Body of pancreas (tissue), 4 donors: ENCODE results near the gene SPON2. TPM values are rescaled to one million over a fixed set of nuclear protein-coding genes. Genes with fewer than 3 reads are reported as not detected.
A peak's percentile ranks its signal among the peaks of the same experiment; 100 is the strongest.

Source experiments
- ATAC-seq: fragments of 150-250 bp; one replicate; pipeline ENCODE4 v1.9.1; 2016
- DNase-seq, 4 donors: peaks; one replicate each; pipeline ENCODE4 v3.0.0-alpha.2; 2019
- H3K27ac ChIP-seq, 4 donors: fragments of 200-600 bp; sonication (generic); 1 replicate in 3 of 4; 2 replicates in 1 of 4; pipeline versions ENCODE4 v1.5.1 to v1.6.1; 2016 to 2019; ENCODE audit warnings: mild to moderate bottlenecking in 1 of 4, mixed read lengths in 1 of 4, moderate library complexity in 1 of 4
- H3K27me3 ChIP-seq, 2 donors: fragments of 200-600 bp; sonication (generic); one replicate each; pipeline ENCODE4 v1.6.0; 2016; ENCODE audit warnings: mild to moderate bottlenecking in 1 of 2
- H3K36me3 ChIP-seq, 2 donors: fragments of 200-600 bp; sonication (generic); replicated peaks in 1 of 2; 2 replicates each; pipeline ENCODE4 v1.5.1; 2016; ENCODE audit warnings: low read depth in 2 of 2; ENCODE audit not compliant: insufficient read depth in 1 of 2
- H3K4me1 ChIP-seq: fragments of 200-600 bp; sonication (generic); one replicate; pipeline ENCODE4 v1.6.0; 2016
- H3K4me3 ChIP-seq, 2 donors: fragments of 200-600 bp; sonication (generic); 1 replicate in 1 of 2; 2 replicates in 1 of 2; pipeline ENCODE4 v1.5.1; 2016 to 2019
- H3K9me3 ChIP-seq, 3 donors: fragments of 200-600 bp; sonication (generic); 1 replicate in 2 of 3; 2 replicates in 1 of 3; pipeline ENCODE4 v1.5.1; 2016
- POLR2A ChIP-seq, 3 donors: fragments of 450-650 bp; IDR thresholded peaks; one replicate each; pipeline ENCODE4 v1.6.1; 2016; ENCODE audit warnings: antibody characterized with exemption in 3 of 3, mild to moderate bottlenecking in 2 of 3
- WGBS, 2 donors: methylation state at CpG; one replicate each; pipeline ENCODE4 v1.1.5; 2017; 5-methylcytosine and 5-hydroxymethylcytosine counted together
- intact Hi-C: fragments of 100-400 bp; cut with DNase I; formaldehyde crosslinking; loops from one replicate; pipeline ENCODE4 v1.15.1; 2023
- total RNA-seq, 2 donors: library from RNA; depleted of rRNA; stranded (reverse); fragments of >200 nt; gene quantifications; one replicate each; pipeline ENCODE4 v1.1.0, GENCODE V29; 2016
- TF ChIP-seq, protein P1 (sequence below), 7 experiments: fragments of 450-650 bp in 4 of 7; fragments of 200-600 bp in 3 of 7; sonication (generic) in 3 of 7; IDR thresholded peaks; one replicate each; pipeline ENCODE4 v1.5.1; 2016 to 2019; ENCODE audit warnings: antibody characterized with exemption in 7 of 7

SPON2 gene
- total RNA-seq, 2 donors from 2014 or later = 25.4 to 33.5 TPM

DNA sequence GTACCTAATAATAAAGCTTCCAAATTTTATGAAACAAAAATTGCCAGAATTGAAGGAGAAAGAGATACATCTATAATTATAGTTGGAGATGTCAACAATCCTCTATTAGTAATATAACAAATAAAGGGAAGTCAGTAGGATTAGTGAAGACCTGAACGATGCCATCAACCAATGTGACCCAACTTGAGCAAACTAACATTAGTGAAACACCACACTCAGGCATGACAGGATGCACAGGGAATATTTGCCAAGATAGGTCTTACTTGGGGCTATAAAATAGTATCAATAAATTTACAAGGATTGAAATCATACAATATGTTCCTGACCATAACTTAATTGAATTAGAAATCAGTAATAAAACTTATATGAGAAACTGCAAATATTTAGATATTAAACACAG, 12.0 kb downstream of the SPON2 start:
- Histone ChIP-seq H3K9me3 (no peaks in the 10 kb centered on the region), H3K4me1 (peaks cover 21% of the 10 kb centered on the region), H3K36me3 (peaks cover 0 to 1% of the 10 kb centered on the region in 2 donors), H3K27me3 (no peaks in the 10 kb centered on the region), H3K27ac (no peak overlapping the region), H3K4me3 (no peak overlapping the region)
- TF ChIP-seq POLR2A (IDR thresholded peaks at IDR 0.05) = no peak
- TF ChIP-seq, protein P1, sequence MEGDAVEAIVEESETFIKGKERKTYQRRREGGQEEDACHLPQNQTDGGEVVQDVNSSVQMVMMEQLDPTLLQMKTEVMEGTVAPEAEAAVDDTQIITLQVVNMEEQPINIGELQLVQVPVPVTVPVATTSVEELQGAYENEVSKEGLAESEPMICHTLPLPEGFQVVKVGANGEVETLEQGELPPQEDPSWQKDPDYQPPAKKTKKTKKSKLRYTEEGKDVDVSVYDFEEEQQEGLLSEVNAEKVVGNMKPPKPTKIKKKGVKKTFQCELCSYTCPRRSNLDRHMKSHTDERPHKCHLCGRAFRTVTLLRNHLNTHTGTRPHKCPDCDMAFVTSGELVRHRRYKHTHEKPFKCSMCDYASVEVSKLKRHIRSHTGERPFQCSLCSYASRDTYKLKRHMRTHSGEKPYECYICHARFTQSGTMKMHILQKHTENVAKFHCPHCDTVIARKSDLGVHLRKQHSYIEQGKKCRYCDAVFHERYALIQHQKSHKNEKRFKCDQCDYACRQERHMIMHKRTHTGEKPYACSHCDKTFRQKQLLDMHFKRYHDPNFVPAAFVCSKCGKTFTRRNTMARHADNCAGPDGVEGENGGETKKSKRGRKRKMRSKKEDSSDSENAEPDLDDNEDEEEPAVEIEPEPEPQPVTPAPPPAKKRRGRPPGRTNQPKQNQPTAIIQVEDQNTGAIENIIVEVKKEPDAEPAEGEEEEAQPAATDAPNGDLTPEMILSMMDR (IDR thresholded peaks at IDR 0.05) = no peak
- ATAC-seq (no peak), DNase-seq (no peak)
- WGBS, 2 donors = 77 to 81% methylated on average over 1 of the region's 1 CpG
- intact Hi-C loops = no loop called here

DNA sequence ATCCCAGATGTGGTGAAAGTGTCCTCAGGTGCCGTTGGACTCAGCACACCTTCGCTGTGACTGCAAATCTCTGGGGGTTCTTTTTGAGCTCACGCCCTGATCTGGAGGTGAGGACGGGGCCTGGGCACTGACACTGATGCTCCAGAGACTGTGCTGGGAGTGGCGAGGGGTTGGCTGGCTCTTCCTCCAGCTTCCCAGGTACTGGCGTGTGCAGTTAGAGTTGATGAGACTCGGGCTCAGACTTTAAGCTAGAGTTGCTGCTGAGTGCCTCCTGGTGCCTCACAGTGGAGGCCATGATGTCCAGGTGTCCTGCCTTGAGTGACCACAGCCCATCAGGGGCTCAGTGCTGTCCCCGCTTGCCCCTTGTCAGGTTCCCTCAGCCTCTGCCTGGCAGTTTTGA, 16.3 kb downstream of the SPON2 start:
- TF ChIP-seq POLR2A (IDR thresholded peaks at IDR 0.05) = no peak
- TF ChIP-seq, protein P1 (IDR thresholded peaks at IDR 0.05) = no peak
- intact Hi-C loops = no loop called here
- no peaks in the 10 kb centered on the region for H3K27me3 ChIP-seq
- peaks cover 46% of the 10 kb centered on the region for H3K4me1 ChIP-seq
- peak overlapping the region; percentile 88 to 95 (median 93) for H3K27ac ChIP-seq
- H3K36me3 ChIP-seq = peaks cover 0 to 1% of the 10 kb centered on the region in 2 donors
- no peak for ATAC-seq
- 55 to 56% methylated on average over 7 to 8 of the region's 8 CpGs for WGBS, 2 donors
- H3K9me3 ChIP-seq = no peaks in the 10 kb centered on the region
- H3K4me3 ChIP-seq = no peak overlapping the region
- no peak for DNase-seq

DNA sequence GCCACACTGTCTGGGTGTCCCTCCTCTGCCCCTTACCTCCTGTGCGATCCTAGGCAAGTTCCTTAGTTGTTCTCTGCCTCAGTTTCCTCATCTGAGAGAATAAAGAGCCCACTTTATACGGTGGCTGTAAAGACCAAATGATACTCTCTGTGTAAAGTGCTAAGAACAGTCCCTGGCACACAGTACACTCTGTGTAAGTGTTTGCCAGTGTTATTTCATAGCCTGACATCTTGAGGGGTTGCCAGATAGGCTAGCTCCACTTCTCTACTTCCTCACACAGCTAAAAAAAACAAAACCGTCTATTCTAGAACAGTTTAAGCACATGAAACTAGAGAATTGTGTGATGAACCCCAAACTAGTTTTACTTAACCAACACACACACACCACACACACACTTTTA, 17.1 kb downstream of the SPON2 start:
- TF ChIP-seq POLR2A (IDR thresholded peaks at IDR 0.05) = no peak
- TF ChIP-seq, protein P1 (IDR thresholded peaks at IDR 0.05) = no peak
- DNase-seq (peak in 3 of 4 donors; percentile 58 to 69 (median 58)), ATAC-seq (peak; percentile 54)
- Histone ChIP-seq H3K36me3 (peaks cover 0 to 1% of the 10 kb centered on the region in 2 donors), H3K4me1 (peaks cover 53% of the 10 kb centered on the region), H3K9me3 (no peaks in the 10 kb centered on the region), H3K4me3 (no peak overlapping the region), H3K27ac (peak overlapping the region; percentile 88 to 95 (median 93)), H3K27me3 (no peaks in the 10 kb centered on the region)
- WGBS, 2 donors = 30 to 32% methylated on average over 3 of the region's 3 CpGs
- intact Hi-C loops = no loop called here

DNA sequence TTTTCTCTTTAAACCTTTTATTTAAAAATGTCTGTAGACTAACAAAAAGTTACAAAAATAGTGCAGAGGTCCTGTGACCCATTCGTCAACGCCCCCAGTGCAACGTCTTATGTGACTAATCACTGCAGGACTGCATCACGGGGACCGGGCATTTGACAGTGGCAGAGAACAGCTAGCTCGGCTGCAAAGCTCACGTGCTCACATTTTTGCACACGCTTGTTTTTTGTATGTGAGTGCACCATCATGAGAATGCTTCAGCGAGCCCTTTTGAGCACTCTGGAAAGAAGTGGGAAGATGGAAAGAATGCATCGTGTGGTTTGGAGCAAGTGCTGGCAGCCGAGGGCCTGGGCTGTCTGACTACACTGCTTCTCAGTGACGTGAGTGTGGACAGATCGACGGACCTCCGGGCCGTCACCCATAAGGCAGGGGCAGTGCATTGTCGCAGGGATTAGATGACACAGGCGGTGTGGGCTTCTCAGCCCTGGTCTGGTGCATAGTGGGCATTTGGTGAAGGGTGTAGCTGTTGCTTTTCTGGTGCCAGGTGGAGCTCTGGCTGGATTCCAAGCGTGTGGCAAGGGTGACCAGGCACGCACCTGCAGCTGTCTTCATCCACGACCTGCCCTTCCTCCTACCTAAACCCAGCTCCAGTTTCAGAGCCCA, 17.7 kb downstream of the SPON2 start:
- intact Hi-C loops = no loop called here
- peak overlapping the region; percentile 88 to 95 (median 93) for H3K27ac ChIP-seq

More for the DNA sequence above, 17.7 kb downstream of the SPON2 start:
- Histone ChIP-seq H3K27me3 (no peaks in the 10 kb centered on the region), H3K9me3 (no peaks in the 10 kb centered on the region), H3K4me3 (no peak overlapping the region), H3K36me3 (peaks cover 0 to 1% of the 10 kb centered on the region in 2 donors), H3K4me1 (peaks cover 52% of the 10 kb centered on the region)
- peak; percentile 84 to 92 (median 88) for DNase-seq
- 19 to 21% methylated on average over 19 to 21 of the region's 21 CpGs for WGBS, 2 donors
- ATAC-seq = peak; percentile 55
- TF ChIP-seq, protein P1 (IDR thresholded peaks at IDR 0.05) = no peak
- peak; percentile 36 to 62 (median 56) for TF ChIP-seq POLR2A (IDR thresholded peaks at IDR 0.05)
